ENCODE results near the gene SLC4A9.

GRCh38 chr5:140336388-140336787 lies 23.6 kb upstream of the SLC4A9 start:
- TF ChIP-seq POLR2A (IDR thresholded peaks at IDR 0.05) (no peak), CTCF (IDR thresholded peaks at IDR 0.05) (no peak)
